GM21529 (cell line): ENCODE data around the gene CREB3L1.
A peak's percentile ranks its signal among the peaks of the same experiment; 100 is the strongest.

ENCODE experiments used
- ATAC-seq: cut with Tn5 transposase; IDR thresholded peaks from one replicate; pipeline ENCODE4 v1.9.1; 2021; ENCODE audit not compliant: unreplicated experiment

Gene CREB3L1, protein sequence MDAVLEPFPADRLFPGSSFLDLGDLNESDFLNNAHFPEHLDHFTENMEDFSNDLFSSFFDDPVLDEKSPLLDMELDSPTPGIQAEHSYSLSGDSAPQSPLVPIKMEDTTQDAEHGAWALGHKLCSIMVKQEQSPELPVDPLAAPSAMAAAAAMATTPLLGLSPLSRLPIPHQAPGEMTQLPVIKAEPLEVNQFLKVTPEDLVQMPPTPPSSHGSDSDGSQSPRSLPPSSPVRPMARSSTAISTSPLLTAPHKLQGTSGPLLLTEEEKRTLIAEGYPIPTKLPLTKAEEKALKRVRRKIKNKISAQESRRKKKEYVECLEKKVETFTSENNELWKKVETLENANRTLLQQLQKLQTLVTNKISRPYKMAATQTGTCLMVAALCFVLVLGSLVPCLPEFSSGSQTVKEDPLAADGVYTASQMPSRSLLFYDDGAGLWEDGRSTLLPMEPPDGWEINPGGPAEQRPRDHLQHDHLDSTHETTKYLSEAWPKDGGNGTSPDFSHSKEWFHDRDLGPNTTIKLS

DNA sequence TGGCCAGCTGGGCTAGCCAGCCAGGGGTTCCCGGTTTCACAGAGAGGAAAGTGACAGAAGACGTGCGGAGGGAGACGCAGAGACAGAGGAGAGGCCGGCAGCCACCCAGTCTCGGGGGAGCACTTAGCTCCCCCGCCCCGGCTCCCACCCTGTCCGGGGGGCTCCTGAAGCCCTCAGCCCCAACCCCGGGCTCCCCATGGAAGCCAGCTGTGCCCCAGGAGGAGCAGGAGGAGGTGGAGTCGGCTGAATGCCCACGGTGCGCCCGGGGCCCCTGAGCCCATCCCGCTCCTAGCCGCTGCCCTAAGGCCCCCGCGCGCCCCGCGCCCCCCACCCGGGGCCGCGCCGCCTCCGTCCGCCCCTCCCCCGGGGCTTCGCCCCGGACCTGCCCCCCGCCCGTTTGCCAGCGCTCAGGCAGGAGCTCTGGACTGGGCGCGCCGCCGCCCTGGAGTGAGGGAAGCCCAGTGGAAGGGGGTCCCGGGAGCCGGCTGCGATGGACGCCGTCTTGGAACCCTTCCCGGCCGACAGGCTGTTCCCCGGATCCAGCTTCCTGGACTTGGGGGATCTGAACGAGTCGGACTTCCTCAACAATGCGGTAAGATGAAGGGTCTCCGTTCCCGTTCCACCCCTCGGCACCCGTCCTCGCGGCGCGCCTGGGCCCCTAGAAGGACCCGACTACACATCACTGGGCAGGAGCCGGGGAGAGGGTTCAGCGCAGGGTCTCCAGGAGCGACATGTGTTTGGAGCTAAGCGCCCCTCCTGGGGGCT is at the start of gene CREB3L1:
Gene CREB3L1, plus strand, starts transcription at position 41 of the 765 bp plus-strand sequence. Its CDS starts 450 bp downstream, at position 491.
- ATAC-seq = no peak

DNA sequence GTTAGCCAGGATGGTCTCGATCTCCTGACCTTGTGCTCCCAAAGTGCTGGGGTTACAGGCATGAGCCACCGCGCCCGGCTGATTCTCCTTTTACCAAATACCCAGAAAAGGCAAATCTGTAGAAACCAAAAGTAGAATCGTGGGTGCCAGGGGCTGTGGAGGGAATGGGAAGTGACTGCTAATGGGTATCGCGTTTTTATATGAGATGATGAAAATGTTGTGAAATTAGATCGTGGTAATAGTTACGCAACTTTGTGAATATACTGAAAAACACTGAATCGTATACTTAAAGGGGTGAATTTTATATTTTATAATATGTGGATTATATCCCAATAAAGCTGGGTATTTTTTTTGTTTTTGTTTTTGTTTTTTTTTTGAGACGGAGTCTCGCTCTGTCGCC is 48.2 kb upstream of the CREB3L1 start:
- ATAC-seq = no peak

- ATAC-seq = no peak
These were observed 43.2 kb upstream of the CREB3L1 start for GRCh38 chr11:46234311-46234710.

DNA sequence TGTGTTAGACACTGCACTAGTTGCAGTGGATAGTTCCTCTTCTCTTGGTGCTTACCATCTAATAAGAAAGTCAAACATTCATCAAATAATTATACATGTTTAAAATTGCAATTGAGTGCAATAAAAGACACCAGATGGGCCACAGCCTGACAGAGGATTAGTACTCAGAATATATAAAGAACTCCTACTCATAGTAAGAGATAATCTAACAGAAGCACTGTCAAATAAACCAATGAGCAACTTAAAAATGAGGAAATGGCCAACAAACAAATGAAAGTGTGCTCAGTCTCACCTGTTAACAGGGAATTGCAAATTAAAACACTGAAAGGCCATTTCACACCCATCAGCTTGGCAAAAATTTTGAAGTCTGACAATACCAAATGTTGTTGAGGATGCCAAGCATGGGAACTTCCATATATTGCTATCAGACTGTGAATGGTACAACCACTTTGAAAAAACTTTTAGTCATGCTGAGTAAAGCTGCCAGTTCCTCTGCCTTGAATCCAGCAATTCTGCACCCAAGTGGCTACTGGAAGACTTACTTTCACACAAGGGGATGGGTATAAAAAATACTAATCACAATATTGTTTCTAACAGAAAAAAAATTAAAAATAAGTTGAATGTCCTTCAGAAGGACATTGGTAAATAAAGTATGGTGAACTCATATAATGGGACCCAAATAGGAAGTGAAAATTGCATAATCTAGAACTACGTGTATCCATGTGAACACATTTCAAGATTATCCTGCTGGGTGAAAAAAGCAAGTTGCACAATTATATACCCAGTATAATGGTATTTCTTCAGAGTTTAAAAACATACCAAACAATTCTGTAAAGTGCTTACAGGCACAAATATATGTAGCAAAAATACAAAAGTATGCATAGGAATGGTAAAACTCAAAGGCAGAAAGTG is 41.4 kb upstream of the CREB3L1 start:
- ATAC-seq = no peak

DNA sequence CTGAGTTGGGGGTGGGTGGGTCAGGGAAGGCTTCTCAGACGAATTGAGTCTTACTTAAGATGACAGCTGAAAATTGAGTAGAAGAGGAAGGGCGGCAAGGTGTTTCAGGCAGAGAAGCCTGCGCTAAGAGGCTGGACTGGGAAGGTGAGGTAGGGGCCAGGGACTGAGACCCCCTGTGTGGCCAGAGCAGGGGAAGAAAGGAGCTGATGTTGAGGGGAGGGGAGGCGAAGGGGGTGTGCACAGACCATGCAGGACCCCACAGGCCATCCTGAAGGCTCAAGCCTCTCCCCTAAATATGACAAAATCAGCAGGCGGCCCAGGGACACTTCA is 40.6 kb upstream of the CREB3L1 start:
- ATAC-seq = no peak

- ATAC-seq = no peak
These were observed 40.0 kb upstream of the CREB3L1 start for GRCh38 chr11:46237248-46238077.

GRCh38 chr11:46238078-46238966 is 39.1 kb upstream of the CREB3L1 start:
- no peak for ATAC-seq

- ATAC-seq = peak; percentile 64
These were observed 38.3 kb upstream of the CREB3L1 start for GRCh38 chr11:46238967-46239800.

DNA sequence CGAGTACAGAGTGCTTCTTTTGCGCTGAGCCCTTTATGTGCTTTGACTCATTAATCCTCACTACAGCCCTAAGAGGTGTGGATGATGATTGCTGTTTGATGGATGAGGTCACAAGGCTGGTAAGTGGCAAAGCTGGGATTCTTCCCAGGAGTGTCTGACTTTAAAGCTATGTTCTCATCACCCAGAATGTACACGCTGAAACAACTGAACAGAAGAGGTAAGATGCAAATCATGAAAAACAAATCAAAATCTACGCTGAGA is 37.7 kb upstream of the CREB3L1 start:
- no peak for ATAC-seq

GRCh38 chr11:46240371-46240770 is 37.1 kb upstream of the CREB3L1 start:
- no peak for ATAC-seq

DNA sequence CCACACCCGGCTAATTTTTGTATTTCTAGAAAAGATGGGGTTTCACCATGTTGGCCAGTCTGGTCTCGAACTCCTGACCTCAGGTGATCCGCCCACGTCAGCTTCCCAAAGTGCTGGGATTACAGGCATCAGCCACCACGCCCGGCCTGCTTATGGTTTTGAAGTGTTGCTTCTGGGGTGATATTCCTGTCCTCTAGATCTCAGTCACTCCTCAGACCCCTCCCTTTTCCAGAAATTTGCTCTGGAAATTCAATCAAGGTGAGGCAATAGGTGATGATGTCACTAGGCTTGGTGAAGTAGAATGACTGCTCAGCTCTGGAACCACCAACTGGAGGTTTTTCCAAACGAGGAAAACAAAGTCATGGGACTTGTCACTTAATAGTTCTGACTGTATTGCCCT is 36.6 kb upstream of the CREB3L1 start:
- no peak for ATAC-seq

DNA sequence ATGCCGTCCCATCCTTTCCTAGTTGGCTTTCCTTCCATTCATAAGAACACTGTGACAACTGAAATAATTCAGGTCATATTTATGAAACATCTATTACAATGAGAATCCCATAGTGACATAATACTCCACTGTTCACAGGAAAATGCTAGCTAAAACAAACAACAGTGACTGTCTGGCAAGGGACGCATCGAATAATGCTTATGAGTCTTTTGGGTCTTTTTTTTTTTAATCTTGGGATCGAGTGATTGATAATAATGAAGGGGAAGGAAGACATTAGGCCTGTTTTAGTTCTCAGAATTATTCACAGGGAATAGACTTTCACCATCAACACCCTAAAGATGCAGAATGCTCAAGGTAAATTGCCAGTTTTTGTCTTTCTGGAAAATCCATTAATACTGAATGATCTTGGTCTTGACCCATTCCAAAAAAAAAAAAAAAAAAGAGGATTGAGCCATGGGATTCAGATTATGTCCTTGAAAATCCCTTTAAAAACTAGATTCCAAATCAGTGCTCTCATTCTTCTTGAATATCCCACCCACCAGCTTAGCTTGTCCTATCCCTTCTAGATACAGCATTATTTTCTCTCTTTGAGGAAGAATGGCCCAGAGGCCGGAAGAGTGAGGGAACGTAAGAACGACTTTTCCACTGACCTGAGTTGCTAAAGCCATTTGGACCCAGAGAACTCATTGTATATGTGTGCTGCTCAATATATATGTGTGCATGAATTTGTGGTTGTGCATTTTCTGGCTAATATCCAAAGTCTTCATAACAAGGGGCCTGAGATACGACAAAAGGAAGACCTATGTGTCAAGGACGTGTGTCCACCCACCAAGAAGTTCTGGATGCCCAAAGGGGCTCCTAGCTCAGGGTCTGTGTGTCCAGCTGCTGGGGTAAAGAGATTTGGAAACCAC is 35.2 kb upstream of the CREB3L1 start:
- no peak for ATAC-seq

DNA sequence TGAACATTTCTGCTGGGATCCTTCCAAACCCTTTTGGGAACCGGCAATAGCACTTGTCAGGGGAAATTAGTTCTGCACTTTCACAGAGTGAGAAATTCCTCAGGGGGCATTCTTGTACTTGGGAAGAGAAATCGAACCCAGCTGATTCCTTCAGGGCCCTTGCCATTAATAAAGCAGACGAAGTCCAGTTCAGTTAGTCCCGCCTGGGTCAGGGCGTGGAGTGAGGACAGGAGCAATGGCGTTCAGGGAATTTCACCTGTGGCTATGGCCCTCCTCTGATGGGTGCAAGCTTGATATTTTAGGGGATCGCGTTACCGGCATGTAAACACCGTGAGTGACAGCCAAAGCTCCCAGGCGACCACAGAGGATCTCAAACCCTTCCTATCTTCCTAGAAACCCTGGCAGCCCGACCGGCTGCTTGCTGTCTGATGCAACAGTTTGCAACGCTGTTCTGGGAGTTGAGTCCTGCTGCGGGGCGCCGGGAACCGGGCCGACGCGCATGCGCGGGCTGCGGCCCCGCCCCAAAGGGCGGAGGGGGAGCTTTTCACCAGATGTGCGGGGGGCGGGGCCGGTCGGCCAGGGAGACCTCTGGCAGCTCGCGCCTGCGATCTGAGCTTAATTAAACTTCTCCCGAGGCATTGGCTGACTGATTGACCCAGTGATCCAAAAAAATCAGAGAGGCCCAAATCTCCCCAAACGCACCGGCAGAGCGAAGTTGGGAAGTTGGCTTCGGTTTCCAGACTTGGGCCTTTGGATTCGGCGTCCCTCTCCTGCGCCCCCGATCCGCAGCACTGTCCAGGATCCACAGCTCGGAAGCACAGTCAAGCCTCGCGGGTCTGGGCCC is 34.3 kb upstream of the CREB3L1 start:
- ATAC-seq = peak; percentile 77

DNA sequence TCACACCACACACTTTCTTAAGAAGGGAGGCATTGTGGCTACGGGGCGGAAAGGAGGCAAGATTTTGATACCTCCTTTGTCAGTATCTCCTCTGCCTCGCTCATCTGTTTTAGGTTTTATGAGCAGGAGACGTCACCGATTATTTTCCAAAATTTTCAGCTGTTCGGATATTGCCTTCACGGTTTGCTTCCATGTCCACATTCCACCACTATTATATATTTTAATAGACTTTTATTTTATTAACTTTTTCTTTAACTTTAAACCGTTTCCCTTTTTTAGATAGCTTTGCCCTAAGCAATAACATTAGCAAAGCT is 33.7 kb upstream of the CREB3L1 start:
- ATAC-seq = no peak

DNA sequence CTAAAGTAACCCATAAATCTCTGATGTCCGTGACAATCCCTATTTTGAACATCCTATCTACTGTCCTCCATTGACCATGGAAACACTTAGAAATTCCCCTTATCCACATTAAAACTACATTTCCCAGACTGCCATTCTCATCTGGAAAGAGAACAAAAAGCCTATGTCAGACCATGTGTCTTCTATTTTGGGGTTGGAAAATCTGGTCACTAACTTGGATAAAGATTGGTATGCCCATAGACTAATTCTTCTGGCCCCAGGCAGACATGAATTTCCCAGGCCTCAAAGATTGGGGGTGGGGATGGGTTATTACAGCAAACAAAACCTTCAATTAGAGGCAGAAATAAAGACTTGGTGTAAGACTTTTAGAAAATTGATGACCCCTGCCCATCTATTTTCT is 30.9 kb upstream of the CREB3L1 start:
- no peak for ATAC-seq

DNA sequence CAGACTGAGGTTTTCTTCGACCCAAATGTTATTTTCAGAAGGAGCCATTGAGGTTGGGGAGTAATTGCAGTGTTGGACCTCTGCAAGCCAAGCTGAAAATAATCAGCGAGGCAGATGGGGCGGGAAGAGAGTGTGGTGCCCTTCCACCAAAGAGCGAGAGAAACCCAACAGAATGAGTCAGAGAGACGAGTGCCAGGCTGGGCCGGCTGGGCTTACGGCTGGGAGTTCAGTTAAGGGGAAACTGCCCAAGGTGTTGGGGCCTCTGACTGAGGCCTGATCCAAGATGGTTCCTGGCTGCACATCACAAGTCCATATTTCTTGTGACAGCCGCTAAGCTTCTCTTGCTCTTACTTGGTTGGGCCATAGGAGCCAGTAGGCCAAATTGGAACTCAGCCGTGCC is 30.4 kb upstream of the CREB3L1 start:
- ATAC-seq = no peak

GRCh38 chr11:46247659-46248058 is 29.8 kb upstream of the CREB3L1 start:
- no peak for ATAC-seq
